ENCODE measurements around the gene NELFE.
A peak's percentile ranks its signal among the peaks of the same experiment; 100 is the strongest.
"Not testable (repeated sequence)": the region's sequence is repeated elsewhere in the genome, so short reads cannot be mapped to it uniquely, and the experiment has no call there.

The NELFE gene

GRCh38 chr6:31958741-31959739 is at the start of gene NELFE, which contains the start of gene SKIC2:
Gene NELFE (minus strand): TSS chr6:31958971. CDS start chr6:31958446, 525 bp downstream.
Gene SKIC2 (plus strand): TSS chr6:31959175. CDS start chr6:31959193, 18 bp downstream.
- DNase-seq (ENCODE audit: low spot score) = peak; percentile 92

GRCh38 chr6:32008037-32008436 is 49.3 kb upstream of the NELFE start:
- DNase-seq (ENCODE audit: low spot score) = not testable (repeated sequence)

GRCh38 chr6:32007086-32007485 is 48.3 kb upstream of the NELFE start:
- DNase-seq (ENCODE audit: low spot score) = not testable (repeated sequence)

GRCh38 chr6:32005991-32006529 is 47.3 kb upstream of the NELFE start:
- not testable (repeated sequence) for DNase-seq (ENCODE audit: low spot score)

- DNase-seq (ENCODE audit: low spot score) = not testable (repeated sequence)
These were observed 46.7 kb upstream of the NELFE start for GRCh38 chr6:32005538-32005880.

- not testable (repeated sequence) for DNase-seq (ENCODE audit: low spot score)
These were observed 46.2 kb upstream of the NELFE start for GRCh38 chr6:32004864-32005537.

GRCh38 chr6:32004393-32004792 is 45.6 kb upstream of the NELFE start:
- DNase-seq (ENCODE audit: low spot score) = not testable (repeated sequence)

- not testable (repeated sequence) for DNase-seq (ENCODE audit: low spot score)
These were observed 44.5 kb upstream of the NELFE start for GRCh38 chr6:32003301-32003700.

- not testable (repeated sequence) for DNase-seq (ENCODE audit: low spot score)
These were observed 43.9 kb upstream of the NELFE start for GRCh38 chr6:32002546-32003268.

GRCh38 chr6:31996385-31996784 is 37.6 kb upstream of the NELFE start:
- not testable (repeated sequence) for DNase-seq (ENCODE audit: low spot score)

GRCh38 chr6:31994421-31994820 is 35.6 kb upstream of the NELFE start:
- not testable (repeated sequence) for DNase-seq (ENCODE audit: low spot score)

GRCh38 chr6:31989363-31989762 is 30.6 kb upstream of the NELFE start:
- DNase-seq (ENCODE audit: low spot score) = not testable (repeated sequence)

GRCh38 chr6:31981744-31982143 is 23.0 kb upstream of the NELFE start, which contains the start of gene C4A:
Gene C4A (plus strand): TSS chr6:31982057. CDS start chr6:31982108, 51 bp downstream.
- DNase-seq (ENCODE audit: low spot score) = not testable (repeated sequence)

- not testable (repeated sequence) for DNase-seq (ENCODE audit: low spot score)
These were observed 22.2 kb upstream of the NELFE start for GRCh38 chr6:31980998-31981397.

- not testable (repeated sequence) for DNase-seq (ENCODE audit: low spot score)
These were observed 21.6 kb upstream of the NELFE start for GRCh38 chr6:31980195-31980876.

GRCh38 chr6:31979238-31979898 is 20.6 kb upstream of the NELFE start:
- DNase-seq (ENCODE audit: low spot score) = no peak

GRCh38 chr6:31978831-31979230 is 20.1 kb upstream of the NELFE start:
- DNase-seq (ENCODE audit: low spot score) = no peak

- no peak for DNase-seq (ENCODE audit: low spot score)
These were observed 19.2 kb upstream of the NELFE start for GRCh38 chr6:31977816-31978431.

GRCh38 chr6:31976065-31976464 is 17.3 kb upstream of the NELFE start:
- DNase-seq (ENCODE audit: low spot score) = not testable (repeated sequence)
